SK-N-SH (cell line): ENCODE data around the gene FLYWCH2.

Experiments
- GABPA ChIP-seq: IDR thresholded peaks from 2 replicates; pipeline ENCODE4 v1.4.0; 2012; ENCODE audit warnings: low read depth, mild to moderate bottlenecking
- POLR2AphosphoS5 ChIP-seq: IDR thresholded peaks from 2 replicates; pipeline ENCODE4 v1.6.1; 2012; ENCODE audit warnings: low read depth, low read length
- TEAD4 ChIP-seq: IDR thresholded peaks from 2 replicates; pipeline ENCODE4 v1.4.0; 2012; ENCODE audit warnings: mild to moderate bottlenecking, borderline replicate concordance; ENCODE audit not compliant: insufficient read depth
- TF ChIP-seq, protein P1 (sequence below): fragments of 200-600 bp; sonication (generic); IDR thresholded peaks from 2 replicates; pipeline ENCODE4 v1.6.1; 2017; ENCODE audit warnings: antibody characterized with exemption, mild to moderate bottlenecking, moderate library complexity
- TF ChIP-seq, protein P2 (sequence below): IDR thresholded peaks from 2 replicates; pipeline ENCODE4 v1.4.0; 2012; ENCODE audit warnings: low read depth, borderline replicate concordance

DNA sequence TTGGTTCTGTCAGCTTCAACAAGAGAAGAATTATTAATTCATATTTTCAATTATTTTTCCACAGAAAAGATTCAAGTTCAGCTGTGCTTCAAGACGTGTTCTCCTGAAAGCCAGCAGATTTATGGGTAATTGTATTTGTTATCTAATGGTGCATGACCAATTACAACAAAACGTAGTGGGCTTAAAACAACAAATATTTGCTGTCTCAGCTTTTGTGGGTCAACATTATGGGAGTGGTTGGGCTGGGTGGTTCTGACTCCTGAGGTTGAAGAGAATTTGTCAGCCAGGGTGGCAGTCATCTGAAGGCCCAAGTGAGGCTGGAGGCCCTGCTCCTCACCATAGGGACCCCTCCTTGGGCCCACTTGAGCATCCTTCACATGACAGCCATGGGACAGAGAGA is 57.0 kb downstream of the FLYWCH2 start:
- TF ChIP-seq, protein P1, sequence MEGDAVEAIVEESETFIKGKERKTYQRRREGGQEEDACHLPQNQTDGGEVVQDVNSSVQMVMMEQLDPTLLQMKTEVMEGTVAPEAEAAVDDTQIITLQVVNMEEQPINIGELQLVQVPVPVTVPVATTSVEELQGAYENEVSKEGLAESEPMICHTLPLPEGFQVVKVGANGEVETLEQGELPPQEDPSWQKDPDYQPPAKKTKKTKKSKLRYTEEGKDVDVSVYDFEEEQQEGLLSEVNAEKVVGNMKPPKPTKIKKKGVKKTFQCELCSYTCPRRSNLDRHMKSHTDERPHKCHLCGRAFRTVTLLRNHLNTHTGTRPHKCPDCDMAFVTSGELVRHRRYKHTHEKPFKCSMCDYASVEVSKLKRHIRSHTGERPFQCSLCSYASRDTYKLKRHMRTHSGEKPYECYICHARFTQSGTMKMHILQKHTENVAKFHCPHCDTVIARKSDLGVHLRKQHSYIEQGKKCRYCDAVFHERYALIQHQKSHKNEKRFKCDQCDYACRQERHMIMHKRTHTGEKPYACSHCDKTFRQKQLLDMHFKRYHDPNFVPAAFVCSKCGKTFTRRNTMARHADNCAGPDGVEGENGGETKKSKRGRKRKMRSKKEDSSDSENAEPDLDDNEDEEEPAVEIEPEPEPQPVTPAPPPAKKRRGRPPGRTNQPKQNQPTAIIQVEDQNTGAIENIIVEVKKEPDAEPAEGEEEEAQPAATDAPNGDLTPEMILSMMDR: no peak
- TF ChIP-seq GABPA: no peak
- TF ChIP-seq, protein P2, sequence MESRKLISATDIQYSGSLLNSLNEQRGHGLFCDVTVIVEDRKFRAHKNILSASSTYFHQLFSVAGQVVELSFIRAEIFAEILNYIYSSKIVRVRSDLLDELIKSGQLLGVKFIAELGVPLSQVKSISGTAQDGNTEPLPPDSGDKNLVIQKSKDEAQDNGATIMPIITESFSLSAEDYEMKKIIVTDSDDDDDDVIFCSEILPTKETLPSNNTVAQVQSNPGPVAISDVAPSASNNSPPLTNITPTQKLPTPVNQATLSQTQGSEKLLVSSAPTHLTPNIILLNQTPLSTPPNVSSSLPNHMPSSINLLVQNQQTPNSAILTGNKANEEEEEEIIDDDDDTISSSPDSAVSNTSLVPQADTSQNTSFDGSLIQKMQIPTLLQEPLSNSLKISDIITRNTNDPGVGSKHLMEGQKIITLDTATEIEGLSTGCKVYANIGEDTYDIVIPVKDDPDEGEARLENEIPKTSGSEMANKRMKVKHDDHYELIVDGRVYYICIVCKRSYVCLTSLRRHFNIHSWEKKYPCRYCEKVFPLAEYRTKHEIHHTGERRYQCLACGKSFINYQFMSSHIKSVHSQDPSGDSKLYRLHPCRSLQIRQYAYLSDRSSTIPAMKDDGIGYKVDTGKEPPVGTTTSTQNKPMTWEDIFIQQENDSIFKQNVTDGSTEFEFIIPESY: no peak
- TF ChIP-seq POLR2AphosphoS5: no peak
- TF ChIP-seq TEAD4: no peak
